DND-41 (cell line): ENCODE data around the gene PTF1A.

Source experiments
- CTCF ChIP-seq: IDR thresholded peaks from 2 replicates; pipeline ENCODE4 v1.5.1; 2012; ENCODE audit warnings: borderline replicate concordance, low read length, moderate library complexity, mild to moderate bottlenecking; ENCODE audit not compliant: poor library complexity, severe bottlenecking; ENCODE audit errors: extremely low read depth
- EZH2 ChIP-seq: IDR thresholded peaks from 3 replicates; pipeline ENCODE4 v1.6.1; 2012; ENCODE audit warnings: borderline replicate concordance, low read depth, mild to moderate bottlenecking, moderate library complexity, low read length, inconsistent platforms; ENCODE audit not compliant: severe bottlenecking

- TF ChIP-seq EZH2 (no peak), CTCF (no peak)
Observed at GRCh38 chr10:23186697-23187096, 5.4 kb upstream of the PTF1A start.
